A549 (cell line): ENCODE results near the gene ZWILCH. TPM values are rescaled to one million over a fixed set of nuclear protein-coding genes. Genes with fewer than 3 reads are reported as not detected.

Experiments
- ATAC-seq, 2 experiments: fragments of 200-7000 bp in 1 of 2; fragments of >200 bp in 1 of 2; cut with Nextera tagmentation in 1 of 2; cut with Tn5 transposase in 1 of 2; 3 replicates each; pipeline versions ENCODE4 v1.8.0 to v1.9.1; 2018 to 2020; ENCODE audit warnings: mild to moderate bottlenecking in 1 of 2, moderate library complexity in 1 of 2
- CTCF ChIA-PET: fragments of 300-600 bp; sonication (Branson Sonifier 250); formaldehyde crosslinking; extraction: SDS; loops from one replicate; lab custom pipeline; 2021; ENCODE audit warnings: antibody characterized with exemption, inconsistent platforms; lab: Yijun Ruan, JAX
- POLR2A ChIA-PET: fragments of 350-600 bp; formaldehyde crosslinking; extraction: SDS; loops from one replicate; lab custom pipeline; 2021; ENCODE audit warnings: antibody characterized with exemption, inconsistent platforms; lab: Yijun Ruan, JAX
- DNase-seq, 2 experiments: peaks; one replicate each; pipeline versions ENCODE4 v3.0.0 to v3.0.0-alpha.2; 2011 to 2016; ENCODE audit warnings: low read depth in 1 of 2, low spot score in 1 of 2
- FAIRE-seq: peaks from 2 replicates; lab custom pipeline; 2011; peaks lifted over from hg19 to GRCh38; lab: Jason Lieb, UNC
- H3K27ac ChIP-seq, 2 experiments: fragments of >200 bp; sonication (Bioruptor Twin); formaldehyde crosslinking; 3 replicates each; pipeline ENCODE4 v1.5.1; 2016 to 2017
- H3K4me1 ChIP-seq: fragments of >200 bp; sonication (Bioruptor Twin); formaldehyde crosslinking; 3 replicates; pipeline ENCODE4 v1.6.1; 2016
- H3K4me2 ChIP-seq: fragments of >200 bp; sonication (Bioruptor Twin); formaldehyde crosslinking; 3 replicates; pipeline ENCODE4 v1.6.1; 2016
- H3K4me3 ChIP-seq: fragments of >200 bp; sonication (Bioruptor Twin); formaldehyde crosslinking; 3 replicates; pipeline ENCODE4 v1.5.1; 2016
- H3K9me3 ChIP-seq: fragments of >200 bp; sonication (Bioruptor Twin); formaldehyde crosslinking; 3 replicates; pipeline ENCODE4 v1.6.1; 2016
- BCL3 ChIP-seq: fragments of >200 bp; sonication (Bioruptor Twin); formaldehyde crosslinking; IDR thresholded peaks from 3 replicates; pipeline ENCODE4 v1.6.1; 2016
- CEBPB ChIP-seq, 2 experiments: fragments of >200 bp in 1 of 2; sonication (Bioruptor Twin) in 1 of 2; formaldehyde crosslinking in 1 of 2; IDR thresholded peaks; 2 replicates each; pipeline ENCODE4 v1.6.1; 2012 to 2016
- CHD2 ChIP-seq: fragments of 150-350 bp; IDR thresholded peaks from 2 replicates; pipeline ENCODE4 v1.6.1; 2014; ENCODE audit warnings: low read length; ENCODE audit not compliant: partially characterized antibody
- CHD4 ChIP-seq: fragments of 200-600 bp; sonication (generic); IDR thresholded peaks from 2 replicates; pipeline ENCODE4 v1.6.1; 2016; ENCODE audit warnings: antibody characterized with exemption, mild to moderate bottlenecking, borderline replicate concordance
- EP300 ChIP-seq, 2 experiments: fragments of >200 bp; sonication (Bioruptor Twin); formaldehyde crosslinking; IDR thresholded peaks; 2 replicates in 1 of 2; 3 replicates in 1 of 2; pipeline ENCODE4 v1.6.1; 2016 to 2017
- FOXS1 ChIP-seq: fragments of 250-450 bp; sonication (Bioruptor Pico); IDR thresholded peaks from 2 replicates; pipeline ENCODE4 v1.5.0; 2020; ENCODE audit warnings: mild to moderate bottlenecking, moderate library complexity
- GATA3 ChIP-seq: IDR thresholded peaks from 2 replicates; pipeline ENCODE4 v1.6.1; 2012; ENCODE audit warnings: borderline replicate concordance
- HES2 ChIP-seq: fragments of >200 bp; sonication (Bioruptor Twin); formaldehyde crosslinking; IDR thresholded peaks from 2 replicates; pipeline ENCODE4 v1.6.1; 2016
- HOXA7 ChIP-seq: fragments of 250-450 bp; sonication (Bioruptor Pico); IDR thresholded peaks from 2 replicates; pipeline ENCODE4 v1.5.0; 2020; ENCODE audit warnings: mild to moderate bottlenecking, moderate library complexity
- HOXB13 ChIP-seq: fragments of 250-450 bp; sonication (Bioruptor Pico); IDR thresholded peaks from 2 replicates; pipeline ENCODE4 v1.5.0; 2020; ENCODE audit warnings: low read depth, mild to moderate bottlenecking, moderate library complexity
- HOXB5 ChIP-seq: fragments of 250-450 bp; sonication (Bioruptor Pico); IDR thresholded peaks from 2 replicates; pipeline ENCODE4 v1.5.0; 2020; ENCODE audit warnings: mild to moderate bottlenecking, moderate library complexity
- JUNB ChIP-seq: fragments of >200 bp; sonication (Bioruptor Twin); formaldehyde crosslinking; IDR thresholded peaks from 2 replicates; pipeline ENCODE4 v1.6.1; 2016
- KDM1A ChIP-seq: fragments of 200-600 bp; sonication (generic); IDR thresholded peaks from 2 replicates; pipeline ENCODE4 v1.6.1; 2016; ENCODE audit warnings: low read depth, mild to moderate bottlenecking
- KDM5A ChIP-seq: fragments of 200-600 bp; sonication (generic); IDR thresholded peaks from 2 replicates; pipeline ENCODE4 v1.6.1; 2016; ENCODE audit warnings: antibody characterized with exemption, mild to moderate bottlenecking
- MAFK ChIP-seq: fragments of 450-650 bp; IDR thresholded peaks from 2 replicates; pipeline ENCODE4 v1.6.1; 2014; ENCODE audit not compliant: partially characterized antibody
- NFE2L2 ChIP-seq: fragments of 150-350 bp; conservative IDR thresholded peaks from 2 replicates; pipeline ENCODE4 v1.6.1; 2014; ENCODE audit warnings: low read length
- NPAS2 ChIP-seq: fragments of 250-450 bp; sonication (Bioruptor Pico); IDR thresholded peaks from 2 replicates; pipeline ENCODE4 v1.8.0; 2022; ENCODE audit warnings: mild to moderate bottlenecking, moderate library complexity, borderline replicate concordance
- NR3C1 ChIP-seq: fragments of >200 bp; sonication (Bioruptor Twin); formaldehyde crosslinking; IDR thresholded peaks from 3 replicates; pipeline ENCODE4 v1.6.1; 2017
- POLR2A ChIP-seq: IDR thresholded peaks from 2 replicates; pipeline ENCODE4 v1.6.1; 2012; ENCODE audit warnings: mild to moderate bottlenecking, low read length
- POLR2AphosphoS2 ChIP-seq: conservative IDR thresholded peaks from 2 replicates; pipeline ENCODE4 v1.6.1; 2012; ENCODE audit warnings: low read length, improper control_type of control experiment, inconsistent platforms
- RAD21 ChIP-seq, 2 experiments: fragments of >200 bp in 1 of 2; sonication (Bioruptor Twin) in 1 of 2; formaldehyde crosslinking in 1 of 2; IDR thresholded peaks in 1 of 2; conservative IDR thresholded peaks in 1 of 2; 2 replicates in 1 of 2; 3 replicates in 1 of 2; pipeline ENCODE4 v1.6.1; 2012 to 2018; ENCODE audit warnings: inconsistent platforms in 1 of 2
- RFX5 ChIP-seq: fragments of 450-650 bp; IDR thresholded peaks from 2 replicates; pipeline ENCODE4 v1.7.1; 2014; ENCODE audit warnings: antibody characterized with exemption, mild to moderate bottlenecking, moderate library complexity
- SMC3 ChIP-seq: fragments of >200 bp; sonication (Bioruptor Twin); formaldehyde crosslinking; IDR thresholded peaks from 3 replicates; pipeline ENCODE4 v1.6.1; 2018; ENCODE audit warnings: inconsistent platforms
- ZC3H11A ChIP-seq: fragments of 450-650 bp; IDR thresholded peaks from 2 replicates; pipeline ENCODE4 v1.6.1; 2014; ENCODE audit warnings: antibody characterized with exemption, mild to moderate bottlenecking
- WGBS: methylation state at CpG from one replicate; pipeline ENCODE4 v1.1.6; 2017; ENCODE audit errors: missing lambda C conversion rate; 5-methylcytosine and 5-hydroxymethylcytosine counted together
- polyA plus RNA-seq, 4 experiments: library from polyadenylated mRNA; depleted of rRNA in 3 of 4; stranded (reverse); fragments of >200 nt; fragmentation: RNase III in 1 of 4; extraction: RNeasy Plus Mini Kit Qiagen cat#74134 plus additional on column Dnase treatment in 1 of 4; gene quantifications; 2 replicates in 3 of 4; 3 replicates in 1 of 4; pipeline ENCODE4 v1.2.3, GENCODE V29; 2011 to 2017
- TF ChIP-seq, protein P1 (sequence below): fragments of >200 bp; sonication (Bioruptor Twin); formaldehyde crosslinking; IDR thresholded peaks from 3 replicates; pipeline ENCODE4 v1.5.1; 2016
- TF ChIP-seq, protein P2 (sequence below): fragments of 250-450 bp; sonication (Bioruptor Pico); IDR thresholded peaks from 2 replicates; pipeline ENCODE4 v1.5.0; 2021; ENCODE audit warnings: mild to moderate bottlenecking, moderate library complexity, borderline replicate concordance
- TF ChIP-seq, protein P3 (sequence below): IDR thresholded peaks from 2 replicates; pipeline ENCODE4 v1.6.1; 2012
- TF ChIP-seq, protein P4 (sequence below): IDR thresholded peaks from 2 replicates; pipeline ENCODE4 v1.6.1; 2012

Gene ZWILCH
- polyA plus RNA-seq, 2 of the 4 experiments (the other 2 are of a cell fraction) = 49.4 to 70.9 TPM

GRCh38 chr15:66573348-66573718 lies 68.2 kb downstream of the ZWILCH start:
- no peak for TF ChIP-seq MAFK
- no peak for TF ChIP-seq CHD4
- TF ChIP-seq POLR2AphosphoS2 = no peak
- no peak for TF ChIP-seq GATA3
- TF ChIP-seq KDM1A = no peak
- TF ChIP-seq, protein P1, sequence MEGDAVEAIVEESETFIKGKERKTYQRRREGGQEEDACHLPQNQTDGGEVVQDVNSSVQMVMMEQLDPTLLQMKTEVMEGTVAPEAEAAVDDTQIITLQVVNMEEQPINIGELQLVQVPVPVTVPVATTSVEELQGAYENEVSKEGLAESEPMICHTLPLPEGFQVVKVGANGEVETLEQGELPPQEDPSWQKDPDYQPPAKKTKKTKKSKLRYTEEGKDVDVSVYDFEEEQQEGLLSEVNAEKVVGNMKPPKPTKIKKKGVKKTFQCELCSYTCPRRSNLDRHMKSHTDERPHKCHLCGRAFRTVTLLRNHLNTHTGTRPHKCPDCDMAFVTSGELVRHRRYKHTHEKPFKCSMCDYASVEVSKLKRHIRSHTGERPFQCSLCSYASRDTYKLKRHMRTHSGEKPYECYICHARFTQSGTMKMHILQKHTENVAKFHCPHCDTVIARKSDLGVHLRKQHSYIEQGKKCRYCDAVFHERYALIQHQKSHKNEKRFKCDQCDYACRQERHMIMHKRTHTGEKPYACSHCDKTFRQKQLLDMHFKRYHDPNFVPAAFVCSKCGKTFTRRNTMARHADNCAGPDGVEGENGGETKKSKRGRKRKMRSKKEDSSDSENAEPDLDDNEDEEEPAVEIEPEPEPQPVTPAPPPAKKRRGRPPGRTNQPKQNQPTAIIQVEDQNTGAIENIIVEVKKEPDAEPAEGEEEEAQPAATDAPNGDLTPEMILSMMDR = no peak
- no peak for TF ChIP-seq FOXS1
- TF ChIP-seq EP300 (IDR thresholded peaks at IDR 0.05) = no peak
- no peak for TF ChIP-seq SMC3
- TF ChIP-seq NFE2L2 = no peak
- TF ChIP-seq ZC3H11A = no peak
- no peak for TF ChIP-seq HOXA7 (CRISPR knock-in tag)
- no peak for TF ChIP-seq NPAS2 (CRISPR knock-in tag)
- no peak for TF ChIP-seq KDM5A
- no peak for TF ChIP-seq NR3C1
- no peak for TF ChIP-seq JUNB
- TF ChIP-seq CEBPB (IDR thresholded peaks at IDR 0.05) = no peak
- no peak for TF ChIP-seq HES2
- H3K9me3 ChIP-seq = no peaks in the 10 kb centered on the region
- DNase-seq (no peak), FAIRE-seq (no peak), ATAC-seq (no peak)
- H3K27ac ChIP-seq = no peak overlapping the region
- no peak overlapping the region for H3K4me2 ChIP-seq
- H3K4me1 ChIP-seq = no peaks in the 10 kb centered on the region
- no peak overlapping the region for H3K4me3 ChIP-seq
- CTCF ChIA-PET = interaction anchor here (0.7 to 1.9 kb wide), 3 partner anchors 46 to 743 kb away, joined by 3 to 5 read pairs (median 4); no protein-coding TSS in a partner anchor
- 88% methylated on average over 7 of the region's 7 CpGs for WGBS
- POLR2A ChIA-PET = no interaction called here

DNA sequence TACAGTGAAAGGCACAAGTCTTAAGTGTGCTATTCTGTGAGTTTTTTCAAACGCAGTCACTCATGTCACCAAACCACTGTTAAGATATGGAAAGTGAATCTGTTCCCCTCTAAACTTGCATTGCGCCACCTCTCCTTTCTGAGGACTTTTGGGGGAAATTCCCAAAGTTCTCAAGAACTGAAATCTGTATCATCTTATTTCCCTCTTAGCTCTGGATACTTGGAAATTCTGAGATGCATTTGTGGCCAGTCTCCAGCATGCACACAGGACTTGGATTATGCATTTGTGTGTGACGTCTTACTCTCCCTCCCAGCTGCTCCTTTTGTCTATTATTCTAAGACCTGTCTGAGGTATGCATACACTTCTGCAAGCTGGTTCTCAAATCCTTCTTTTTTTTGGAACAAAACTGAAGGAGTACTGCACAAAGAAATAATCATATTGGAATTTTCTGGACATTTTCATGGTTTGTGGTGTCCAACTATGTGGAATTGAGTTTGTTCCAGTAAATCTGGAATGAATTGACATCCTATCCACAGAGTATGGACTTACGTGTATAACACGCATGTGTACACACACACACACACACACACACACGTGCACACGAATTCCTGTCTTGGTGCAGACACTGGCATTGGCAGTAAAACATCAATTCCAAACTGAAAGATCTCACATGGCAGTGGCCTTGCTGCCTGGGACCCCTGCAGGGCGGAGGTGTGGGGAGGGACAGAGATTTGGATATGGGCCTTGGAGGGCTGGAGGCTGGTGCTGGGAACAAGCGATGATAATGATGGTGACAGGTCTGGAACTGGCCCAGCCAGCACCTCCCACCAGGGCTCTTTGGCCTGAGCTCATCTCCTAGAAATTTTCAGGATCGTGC lies 68.8 kb downstream of the ZWILCH start:
- ChIA-PET CTCF (interaction anchor here (0.7 to 9.6 kb wide), 7 partner anchors 6 to 742 kb away, joined by 3 to 93 read pairs (median 5); partner anchors contain the start of gene LCTL), POLR2A (no interaction called here)
- TF ChIP-seq NFE2L2 = no peak
- TF ChIP-seq HOXB13 = no peak
- no peak for TF ChIP-seq RFX5
- TF ChIP-seq POLR2A = no peak
- TF ChIP-seq, protein P2, sequence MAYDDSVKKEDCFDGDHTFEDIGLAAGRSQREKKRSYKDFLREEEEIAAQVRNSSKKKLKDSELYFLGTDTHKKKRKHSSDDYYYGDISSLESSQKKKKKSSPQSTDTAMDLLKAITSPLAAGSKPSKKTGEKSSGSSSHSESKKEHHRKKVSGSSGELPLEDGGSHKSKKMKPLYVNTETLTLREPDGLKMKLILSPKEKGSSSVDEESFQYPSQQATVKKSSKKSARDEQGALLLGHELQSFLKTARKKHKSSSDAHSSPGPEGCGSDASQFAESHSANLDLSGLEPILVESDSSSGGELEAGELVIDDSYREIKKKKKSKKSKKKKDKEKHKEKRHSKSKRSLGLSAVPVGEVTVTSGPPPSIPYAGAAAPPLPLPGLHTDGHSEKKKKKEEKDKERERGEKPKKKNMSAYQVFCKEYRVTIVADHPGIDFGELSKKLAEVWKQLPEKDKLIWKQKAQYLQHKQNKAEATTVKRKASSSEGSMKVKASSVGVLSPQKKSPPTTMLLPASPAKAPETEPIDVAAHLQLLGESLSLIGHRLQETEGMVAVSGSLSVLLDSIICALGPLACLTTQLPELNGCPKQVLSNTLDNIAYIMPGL = no peak
- TF ChIP-seq NPAS2 (CRISPR knock-in tag) = no peak
- no peak for TF ChIP-seq RAD21 (conservative IDR thresholded peaks at IDR 0.05 in 1 of 2, IDR thresholded peaks at IDR 0.05 in 1 of 2)
- no peak for TF ChIP-seq ZC3H11A
- TF ChIP-seq, protein P3, sequence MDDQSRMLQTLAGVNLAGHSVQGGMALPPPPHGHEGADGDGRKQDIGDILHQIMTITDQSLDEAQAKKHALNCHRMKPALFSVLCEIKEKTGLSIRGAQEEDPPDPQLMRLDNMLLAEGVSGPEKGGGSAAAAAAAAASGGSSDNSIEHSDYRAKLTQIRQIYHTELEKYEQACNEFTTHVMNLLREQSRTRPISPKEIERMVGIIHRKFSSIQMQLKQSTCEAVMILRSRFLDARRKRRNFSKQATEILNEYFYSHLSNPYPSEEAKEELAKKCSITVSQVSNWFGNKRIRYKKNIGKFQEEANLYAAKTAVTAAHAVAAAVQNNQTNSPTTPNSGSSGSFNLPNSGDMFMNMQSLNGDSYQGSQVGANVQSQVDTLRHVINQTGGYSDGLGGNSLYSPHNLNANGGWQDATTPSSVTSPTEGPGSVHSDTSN = no peak
- no peak for TF ChIP-seq GATA3
- no peak for TF ChIP-seq BCL3
- TF ChIP-seq HOXB5 (CRISPR knock-in tag) = no peak
- TF ChIP-seq CHD2 = no peak
- TF ChIP-seq, protein P1 = no peak
- TF ChIP-seq, protein P4, sequence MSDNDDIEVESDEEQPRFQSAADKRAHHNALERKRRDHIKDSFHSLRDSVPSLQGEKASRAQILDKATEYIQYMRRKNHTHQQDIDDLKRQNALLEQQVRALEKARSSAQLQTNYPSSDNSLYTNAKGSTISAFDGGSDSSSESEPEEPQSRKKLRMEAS = no peak
- DNase-seq (no peak), ATAC-seq (no peak), FAIRE-seq (no peak)
- no peaks in the 10 kb centered on the region for H3K4me1 ChIP-seq
- WGBS = 73% methylated on average over 10 of the region's 10 CpGs
- H3K27ac ChIP-seq = no peak overlapping the region
- H3K4me3 ChIP-seq = no peak overlapping the region
- H3K9me3 ChIP-seq = no peaks in the 10 kb centered on the region
- H3K4me2 ChIP-seq = no peak overlapping the region
